ENCODE data around the gene FRMD6.

FRMD6 gene

GRCh38 chr14:51609251-51609954, 42.3 kb upstream of the FRMD6 start:
- no peak for DNase-seq (ENCODE audit: low read depth)
- TF ChIP-seq CTCF (IDR thresholded peaks at IDR 0.05; ENCODE audit: low read depth, low read length, missing control alignments), result no peak
- H3K4me3 ChIP-seq (ENCODE audit: low read depth, low read length), result no peak overlapping the region

GRCh38 chr14:51609955-51610283, 41.8 kb upstream of the FRMD6 start:
- no peak for DNase-seq (ENCODE audit: low read depth)
- no peak for TF ChIP-seq CTCF (IDR thresholded peaks at IDR 0.05; ENCODE audit: low read depth, low read length, missing control alignments)
- no peak overlapping the region for H3K4me3 ChIP-seq (ENCODE audit: low read depth, low read length)

GRCh38 chr14:51610771-51611170, 40.9 kb upstream of the FRMD6 start:
- DNase-seq (ENCODE audit: low read depth), result no peak

GRCh38 chr14:51612449-51612848, 39.3 kb upstream of the FRMD6 start:
- TF ChIP-seq CTCF (IDR thresholded peaks at IDR 0.05; ENCODE audit: low read depth, low read length, missing control alignments), result no peak
- H3K4me3 ChIP-seq (ENCODE audit: low read depth, low read length), result no peak overlapping the region
- DNase-seq (ENCODE audit: low read depth), result no peak

More at GRCh38 chr14:51610771-51611170, 40.9 kb upstream of the FRMD6 start:
- no peak overlapping the region for H3K4me3 ChIP-seq (ENCODE audit: low read depth, low read length)
- no peak for TF ChIP-seq CTCF (IDR thresholded peaks at IDR 0.05; ENCODE audit: low read depth, low read length, missing control alignments)

- no peak overlapping the region for H3K4me3 ChIP-seq (ENCODE audit: low read depth, low read length)
- no peak for DNase-seq (ENCODE audit: low read depth)
- no peak for TF ChIP-seq CTCF (IDR thresholded peaks at IDR 0.05; ENCODE audit: low read depth, low read length, missing control alignments)
Measured at GRCh38 chr14:51613416-51613815, 38.3 kb upstream of the FRMD6 start.

GRCh38 chr14:51614707-51615106, 37.0 kb upstream of the FRMD6 start:
- H3K4me3 ChIP-seq (ENCODE audit: low read depth, low read length), result no peak overlapping the region
- DNase-seq (ENCODE audit: low read depth), result no peak
- no peak for TF ChIP-seq CTCF (IDR thresholded peaks at IDR 0.05; ENCODE audit: low read depth, low read length, missing control alignments)

GRCh38 chr14:51616256-51616655, 35.5 kb upstream of the FRMD6 start:
- H3K4me3 ChIP-seq (ENCODE audit: low read depth, low read length), result no peak overlapping the region
- DNase-seq (ENCODE audit: low read depth), result no peak
- no peak for TF ChIP-seq CTCF (IDR thresholded peaks at IDR 0.05; ENCODE audit: low read depth, low read length, missing control alignments)

Data from GM12864 (cell line).